ENCODE data around the gene SYDE2.
"Not testable (repeated sequence)": the region's sequence is repeated elsewhere in the genome, so short reads cannot be mapped to it uniquely, and the experiment has no call there.

Gene SYDE2

DNA sequence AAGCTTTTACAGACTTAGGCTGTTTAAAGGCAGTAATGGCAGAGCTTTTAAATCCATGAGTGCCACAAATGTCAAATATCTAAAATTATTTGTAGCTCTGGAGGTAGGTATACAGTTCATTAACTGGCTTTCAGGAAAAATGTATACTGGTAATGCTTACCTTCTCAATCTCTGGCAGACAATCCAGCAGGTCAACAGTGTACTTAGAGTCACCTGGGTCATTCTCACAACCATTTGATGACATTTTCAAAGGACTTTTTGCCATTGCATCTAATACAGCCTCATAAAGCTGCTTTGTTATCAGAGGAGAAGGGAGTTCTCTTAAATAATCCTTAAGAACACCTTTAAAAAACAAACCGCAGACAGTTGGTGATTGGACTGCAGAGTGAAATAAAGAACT, 31.9 kb downstream of the SYDE2 start:
- DNase-seq: no peak

DNA sequence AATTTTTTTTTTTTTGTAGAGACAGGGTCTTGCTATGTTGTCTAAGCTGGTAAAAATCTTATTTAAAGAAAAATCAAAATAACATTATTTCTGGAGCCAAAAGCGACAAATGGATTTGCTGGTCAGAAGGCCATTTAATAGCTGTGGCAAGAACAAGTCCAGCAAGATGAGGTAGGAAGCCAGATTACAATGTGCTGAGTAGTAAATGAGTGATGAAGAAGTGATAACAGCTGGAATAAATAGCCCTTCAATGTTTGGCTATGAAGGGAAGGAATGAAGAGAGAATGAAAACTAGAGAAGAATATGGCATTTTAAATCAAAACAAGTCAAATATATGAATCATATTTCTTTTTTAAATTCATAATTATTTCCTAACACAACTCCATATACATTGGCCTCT, 34.5 kb downstream of the SYDE2 start:
- DNase-seq: no peak

GRCh38 chr1:85158910-85159309, 41.9 kb downstream of the SYDE2 start:
- DNase-seq: no peak

DNA sequence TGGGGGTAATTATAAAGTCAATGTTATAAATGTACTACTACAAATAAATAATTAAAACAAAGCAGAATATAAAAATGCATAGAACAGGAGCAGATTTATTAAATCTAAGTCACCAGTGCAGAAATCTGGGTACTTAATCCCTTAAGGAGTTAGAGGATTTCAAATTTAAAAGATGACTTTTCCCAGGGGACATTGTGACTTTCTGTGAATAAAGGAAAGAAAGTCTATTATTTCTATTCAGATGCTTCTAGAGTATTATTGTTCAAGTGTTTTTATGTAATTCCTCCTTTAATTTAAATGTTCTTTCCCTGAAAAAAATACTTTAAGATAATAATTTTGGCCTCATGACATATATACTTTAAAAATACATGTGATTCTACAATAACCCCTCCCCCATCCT, 43.4 kb downstream of the SYDE2 start:
- DNase-seq: no peak

GRCh38 chr1:85153149-85153891, 47.5 kb downstream of the SYDE2 start:
- DNase-seq: no peak

GRCh38 chr1:85151446-85151845, 49.4 kb downstream of the SYDE2 start:
- no peak for DNase-seq

DNA sequence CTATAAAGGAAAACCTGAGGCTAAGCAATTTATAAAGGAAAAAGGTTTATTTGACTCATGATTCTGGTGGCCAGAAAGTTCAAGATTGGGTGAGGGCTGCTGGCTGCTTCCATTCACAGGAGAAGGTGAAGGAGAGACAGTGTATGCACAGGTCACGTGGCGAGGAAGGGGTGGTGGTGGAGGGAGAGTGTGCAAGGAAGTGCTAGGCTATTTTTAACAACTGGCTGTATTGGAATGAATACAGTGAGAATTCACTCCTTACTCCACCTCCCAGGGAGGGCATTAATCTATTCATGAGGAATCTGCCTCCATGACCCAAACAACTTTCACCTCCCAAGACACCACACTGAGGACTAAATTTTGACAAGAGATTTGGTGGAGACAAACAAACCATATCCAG, 51.0 kb downstream of the SYDE2 start:
- no peak for DNase-seq

DNA sequence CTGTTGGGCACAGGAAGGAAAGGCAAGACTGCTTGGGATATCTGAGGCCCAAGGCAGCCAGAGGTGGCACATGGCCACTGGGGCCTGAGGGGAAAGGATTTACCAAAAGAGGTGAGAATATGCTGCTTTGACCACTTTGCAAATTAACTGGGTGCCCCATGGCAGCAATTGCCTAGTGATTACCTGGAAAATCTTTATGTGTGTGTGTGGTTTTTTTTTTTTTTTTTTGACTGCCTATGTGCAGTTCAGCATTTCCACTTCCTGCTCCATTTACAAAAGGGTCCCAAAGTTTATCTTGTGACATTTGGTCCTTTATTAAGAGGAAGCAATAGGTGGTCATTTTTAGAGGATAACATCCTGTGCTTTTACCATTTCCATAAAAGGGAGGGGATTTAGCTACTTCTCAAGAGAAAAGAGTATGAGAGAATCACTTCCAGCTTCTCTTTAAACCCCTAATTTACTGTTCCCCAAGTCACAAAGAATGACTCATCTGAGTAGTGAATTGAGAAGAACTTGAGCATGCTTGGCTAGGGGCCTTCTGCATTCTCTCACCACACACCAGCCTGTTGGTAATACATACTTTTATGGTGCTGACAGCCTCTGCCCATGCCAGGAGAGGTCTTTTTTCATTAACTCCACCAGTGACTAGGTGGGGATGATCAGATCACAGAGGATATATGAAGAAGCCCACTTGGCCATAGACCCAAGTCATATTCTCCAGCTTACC, 52.1 kb downstream of the SYDE2 start:
- no peak for DNase-seq

GRCh38 chr1:85146972-85147359, 53.9 kb downstream of the SYDE2 start:
- no peak for DNase-seq

DNA sequence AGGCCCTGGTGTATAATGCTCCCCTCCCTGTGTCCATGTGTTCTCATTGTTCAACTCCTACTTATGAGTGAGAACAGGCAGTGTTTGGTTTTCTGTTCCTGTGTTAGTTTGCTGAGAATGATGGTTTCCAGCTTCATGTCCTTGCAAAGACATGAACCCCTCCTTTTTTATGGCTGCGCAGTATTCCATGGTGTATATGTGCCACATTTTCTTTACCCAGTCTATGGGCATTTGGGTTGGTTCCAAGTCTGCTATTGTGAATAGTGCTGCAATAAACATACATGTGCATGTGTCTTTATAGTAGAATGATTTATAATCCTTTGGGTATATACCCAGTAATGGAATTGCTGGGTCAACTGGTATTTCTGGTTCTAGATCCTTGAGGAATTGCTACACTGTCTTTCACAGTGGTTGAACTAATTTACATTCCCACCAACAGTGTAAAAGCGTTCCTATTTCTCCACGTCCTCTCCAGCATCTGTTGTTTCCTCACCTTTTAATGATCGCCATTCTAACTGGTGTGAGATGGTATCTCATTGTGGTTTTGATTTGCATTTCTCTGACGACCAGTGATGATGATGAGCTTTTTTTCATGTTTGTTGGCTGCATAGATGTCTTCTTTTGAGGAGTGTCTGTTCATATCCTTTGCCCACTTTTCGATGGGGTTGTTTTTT, 54.4 kb downstream of the SYDE2 start:
- DNase-seq: not testable (repeated sequence)

DNA sequence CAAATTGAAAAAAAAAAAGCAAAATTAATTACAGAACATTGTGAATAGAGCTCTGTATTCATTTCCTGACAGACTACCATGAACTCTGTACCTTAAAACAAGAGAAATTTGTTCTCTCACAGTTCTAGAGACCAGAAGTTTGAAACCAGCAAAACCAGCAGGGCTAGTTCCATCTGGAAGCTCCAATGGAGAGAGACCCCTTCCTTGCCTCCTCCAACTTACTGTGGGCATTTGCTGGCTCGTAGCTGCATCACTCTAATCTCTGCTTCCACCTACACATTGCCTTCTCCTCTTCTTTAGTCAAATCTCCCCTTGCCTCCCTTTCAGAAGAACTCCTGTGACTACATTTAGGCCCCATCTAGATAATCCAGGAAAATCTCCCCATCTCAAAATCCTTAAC, 56.5 kb downstream of the SYDE2 start:
- DNase-seq: no peak

DNA sequence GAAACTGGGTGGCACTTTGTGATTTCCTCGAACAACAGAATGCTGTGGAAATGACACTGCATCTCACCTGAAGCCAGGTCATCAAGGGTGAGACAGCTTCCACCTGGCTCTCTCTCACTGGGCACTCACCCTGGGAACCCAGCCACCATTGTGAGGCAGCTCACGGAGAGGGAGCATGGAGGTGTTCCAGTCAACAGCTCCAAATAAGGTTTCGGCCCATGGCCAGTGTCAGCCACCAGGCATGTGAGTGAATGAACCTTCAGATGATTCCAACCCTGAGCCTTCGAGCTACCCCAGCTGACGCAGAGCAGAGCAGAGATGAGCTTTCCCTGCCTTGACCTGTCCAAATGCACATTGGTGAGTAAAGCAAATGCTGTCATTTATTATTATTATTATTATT, 58.1 kb downstream of the SYDE2 start:
- DNase-seq: no peak

GRCh38 chr1:85138439-85138838, 62.4 kb downstream of the SYDE2 start:
- not testable (repeated sequence) for DNase-seq

GRCh38 chr1:85137660-85138059, 63.2 kb downstream of the SYDE2 start:
- no peak for DNase-seq

DNA sequence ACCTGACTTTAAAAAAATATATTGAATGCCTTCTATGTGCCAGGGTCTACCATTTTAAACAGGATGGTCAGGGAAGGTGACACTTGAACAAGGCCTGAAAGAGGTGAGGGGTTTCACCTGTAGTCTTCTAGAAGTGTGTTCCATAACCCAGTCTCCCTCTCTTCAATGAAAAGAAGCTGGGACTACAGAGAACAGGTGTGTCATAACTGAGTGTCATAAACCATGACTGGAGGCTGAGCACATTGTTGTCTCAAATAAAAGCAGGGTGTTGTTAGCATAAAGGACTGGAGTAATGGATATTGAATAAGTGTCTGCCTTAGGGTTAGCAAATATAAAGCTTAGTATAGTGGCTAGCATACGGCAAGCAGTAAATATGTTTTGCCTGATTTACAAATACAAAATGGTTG, 65.4 kb downstream of the SYDE2 start:
- DNase-seq: no peak

GRCh38 chr1:85134583-85135391, 66.0 kb downstream of the SYDE2 start:
- no peak for DNase-seq

- DNase-seq: no peak
These were observed 67.2 kb downstream of the SYDE2 start for GRCh38 chr1:85133565-85134159.

DNA sequence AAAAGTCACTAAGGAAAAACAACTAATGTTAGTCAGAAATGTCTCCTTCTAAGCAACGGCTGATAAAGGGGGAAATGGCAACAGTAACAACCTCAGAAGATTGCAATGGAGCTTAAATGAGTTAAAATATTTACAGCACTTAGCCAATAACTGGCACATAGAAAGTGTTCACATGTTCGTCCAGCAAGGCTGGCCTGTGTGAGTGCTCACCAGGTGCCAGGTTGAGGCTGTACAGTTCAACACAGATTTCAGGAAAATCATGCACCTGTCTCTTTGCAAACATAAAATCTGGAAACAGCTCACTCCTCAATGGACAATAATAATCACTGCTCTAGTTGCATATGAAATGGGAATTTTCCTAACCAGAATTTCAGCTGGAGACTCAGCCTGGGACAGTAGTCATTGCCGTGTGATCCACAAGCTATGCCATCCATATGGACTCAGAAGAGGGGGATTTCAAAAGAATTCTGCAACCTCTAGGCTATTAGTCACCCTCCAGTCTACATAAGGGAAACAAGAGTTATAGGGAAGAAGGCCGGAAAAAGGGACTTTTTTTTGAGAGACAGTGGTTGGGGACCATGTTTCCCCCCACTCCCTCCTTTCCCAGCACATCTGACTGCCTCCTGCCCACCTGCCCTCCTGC, 68.6 kb downstream of the SYDE2 start:
- DNase-seq: no peak

GRCh38 chr1:85128316-85128715, 72.5 kb downstream of the SYDE2 start:
- DNase-seq: no peak

DNA sequence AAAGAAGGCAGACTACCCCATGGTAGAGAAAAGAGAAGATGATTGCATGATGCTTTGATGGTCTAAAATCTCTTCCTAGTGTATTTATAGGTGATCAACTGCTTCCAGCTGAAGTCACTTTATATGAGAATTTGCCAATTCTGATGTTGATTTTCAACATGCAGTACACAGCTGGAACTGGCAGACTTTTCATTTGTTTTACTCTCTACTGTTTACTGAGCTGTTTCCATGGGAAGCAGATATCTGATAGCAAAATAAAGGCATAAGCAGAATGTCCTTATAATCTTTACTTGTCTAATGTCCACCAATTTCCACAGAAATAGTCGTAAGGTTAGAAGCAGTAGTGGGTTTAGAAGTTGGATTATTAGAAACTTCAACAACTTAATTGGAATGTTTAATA, 74.9 kb downstream of the SYDE2 start:
- DNase-seq: no peak

GRCh38 chr1:85124091-85124490, 76.7 kb downstream of the SYDE2 start:
- DNase-seq: no peak

- DNase-seq: no peak
These were observed 78.6 kb downstream of the SYDE2 start for GRCh38 chr1:85122169-85122568.

Measured in left hindlimb (tissue), 1 donor.